Stimulated activated naive CD4-positive, alpha-beta T cell (primary cell): ENCODE measurements around the gene LEFTY2.
"Not testable (repeated sequence)": the region's sequence is repeated elsewhere in the genome, so short reads cannot be mapped to it uniquely, and the experiment has no call there.

ENCODE experiments used
- DNase-seq, 6 experiments: peaks; one replicate each; lab custom pipeline; 2025; lab: John Stamatoyannopoulos, UW

Gene LEFTY2

GRCh38 chr1:225953315-225953714, 12.3 kb upstream of the LEFTY2 start:
- DNase-seq = no peak

- DNase-seq = no peak
Observed at GRCh38 chr1:225950905-225951497, 10.0 kb upstream of the LEFTY2 start.

GRCh38 chr1:225949041-225949440, 8.0 kb upstream of the LEFTY2 start:
- DNase-seq = no peak

- no peak for DNase-seq
Observed at GRCh38 chr1:225946803-225947202, 5.8 kb upstream of the LEFTY2 start.

GRCh38 chr1:225946082-225946620, 5.1 kb upstream of the LEFTY2 start:
- no peak for DNase-seq

- no peak for DNase-seq
Observed at GRCh38 chr1:225945564-225945963, 4.5 kb upstream of the LEFTY2 start.

- peak in 1 of 6 experiments; percentile 10 for DNase-seq
Observed at GRCh38 chr1:225944951-225945350, 3.9 kb upstream of the LEFTY2 start.

GRCh38 chr1:225944387-225944786, 3.4 kb upstream of the LEFTY2 start:
- no peak for DNase-seq

GRCh38 chr1:225943582-225943981, 2.6 kb upstream of the LEFTY2 start:
- DNase-seq = no peak

GRCh38 chr1:225942574-225942973, 1.6 kb upstream of the LEFTY2 start:
- DNase-seq = no peak

GRCh38 chr1:225941942-225942222, 862 bp upstream of the LEFTY2 start:
- DNase-seq = no peak

- no peak for DNase-seq
Observed at GRCh38 chr1:225940385-225941151, 452 bp downstream of the LEFTY2 start.

- DNase-seq = not testable (repeated sequence)
Observed at GRCh38 chr1:225939939-225940310, 1.1 kb downstream of the LEFTY2 start.

- not testable (repeated sequence) for DNase-seq
Observed at GRCh38 chr1:225939097-225939938, 1.7 kb downstream of the LEFTY2 start.

GRCh38 chr1:225937048-225937968, 3.7 kb downstream of the LEFTY2 start:
- DNase-seq = no peak

GRCh38 chr1:225936523-225936922, 4.5 kb downstream of the LEFTY2 start:
- no peak for DNase-seq

GRCh38 chr1:225936086-225936485, 4.9 kb downstream of the LEFTY2 start:
- DNase-seq = not testable (repeated sequence)

- DNase-seq = no peak
Observed at GRCh38 chr1:225934711-225935110, 6.3 kb downstream of the LEFTY2 start.

- no peak for DNase-seq
Observed at GRCh38 chr1:225933072-225933471, 7.9 kb downstream of the LEFTY2 start.

GRCh38 chr1:225931270-225932136, 9.5 kb downstream of the LEFTY2 start:
- no peak for DNase-seq

GRCh38 chr1:225930566-225930965, 10.5 kb downstream of the LEFTY2 start:
- no peak for DNase-seq
